ENCODE data around the gene PTPN6. TPM values are rescaled to one million over a fixed set of nuclear protein-coding genes. Genes with fewer than 3 reads are reported as not detected.

Gene PTPN6
- total and polyA plus RNA-seq, 10 of the 15 experiments (the other 5 are each of a cell fraction or from before 2014, with no cell fraction given) = 229 to 457 (median 370) TPM

- TF ChIP-seq CEBPZ (IDR thresholded peaks at IDR 0.05; ENCODE audit: low read depth, low read length) (no peak), FOXK2 (IDR thresholded peaks at IDR 0.05) (no peak), ATF2 (IDR thresholded peaks at IDR 0.05; ENCODE audit: low read length) (no peak), YY1 (IDR thresholded peaks at IDR 0.05; ENCODE audit: low read depth, low read length) (peak; percentile 88), RFX5 (IDR thresholded peaks at IDR 0.05; ENCODE audit: low read depth, low read length) (no peak), ETV6 (conservative IDR thresholded peaks at IDR 0.05 in 1 of 2, IDR thresholded peaks at IDR 0.05 in 1 of 2; ENCODE audit: borderline replicate concordance in 1 of 2, low read depth in 1 of 2) (no peak; a peak in 1 of 4 replicates), SRF (IDR thresholded peaks at IDR 0.05; ENCODE audit: low read depth in 2 of 2, low read length in 2 of 2) (no peak), GATAD2B (conservative IDR thresholded peaks at IDR 0.05; ENCODE audit: low read depth) (peak; percentile 93), BMI1 (IDR thresholded peaks at IDR 0.05; ENCODE audit: borderline replicate concordance) (no peak), CUX1 (IDR thresholded peaks at IDR 0.05; ENCODE audit: insufficient replicate concordance, low read depth, low read length) (no peak), LARP7 (IDR thresholded peaks at IDR 0.05) (peak; percentile 45; the same call in 1 of the 2 replicates), SMC3 (IDR thresholded peaks at IDR 0.05; ENCODE audit: borderline replicate concordance, low read length) (no peak), JUNB (IDR thresholded peaks at IDR 0.05) (no peak), BCLAF1 (IDR thresholded peaks at IDR 0.05) (0 out of 2 replicates have a peak, but pooled peaks have one; percentile 39), POU2F2 (IDR thresholded peaks at IDR 0.05; ENCODE audit: borderline replicate concordance, low read depth, low read length) (peak; percentile 60; the same call in 1 of the 3 replicates), NRF1 (conservative IDR thresholded peaks at IDR 0.05; ENCODE audit: low read depth, low read length) (no peak), ATF7 (IDR thresholded peaks at IDR 0.05; ENCODE audit: low read depth) (peak; percentile 89)
Observed at GRCh38 chr12:6950811-6951540, at the start of gene PTPN6 (continued).

Measured in GM12878 (cell line).